Astrocyte of the hippocampus (primary cell): Measurements from ENCODE around the gene ADCY6.
"Not testable (repeated sequence)": the region's sequence is repeated elsewhere in the genome, so short reads cannot be mapped to it uniquely, and the experiment has no call there.

ENCODE experiments used
- DNase-seq: peaks from one replicate; pipeline ENCODE4 v3.0.0; 2011; ENCODE audit warnings: low read depth, low spot score

Gene ADCY6

GRCh38 chr12:48750769-48751356, 38.0 kb downstream of the ADCY6 start:
- DNase-seq, result no peak

GRCh38 chr12:48750215-48750614, 38.7 kb downstream of the ADCY6 start:
- no peak for DNase-seq

- peak; percentile 15 for DNase-seq
Observed at GRCh38 chr12:48744251-48745008, 44.5 kb downstream of the ADCY6 start.

- no peak for DNase-seq
Observed at GRCh38 chr12:48739618-48740269, 49.1 kb downstream of the ADCY6 start.

GRCh38 chr12:48736456-48736855, 52.4 kb downstream of the ADCY6 start:
- DNase-seq, result no peak

GRCh38 chr12:48728807-48729206, 60.1 kb downstream of the ADCY6 start:
- DNase-seq, result no peak

- not testable (repeated sequence) for DNase-seq
Observed at GRCh38 chr12:48720737-48721136, 68.2 kb downstream of the ADCY6 start.

GRCh38 chr12:48720171-48720570, 68.7 kb downstream of the ADCY6 start:
- DNase-seq, result not testable (repeated sequence)

- DNase-seq, result not testable (repeated sequence)
Observed at GRCh38 chr12:48719002-48719401, 69.9 kb downstream of the ADCY6 start.

GRCh38 chr12:48717252-48717695, 71.6 kb downstream of the ADCY6 start:
- peak; percentile 14 for DNase-seq

- DNase-seq, result peak; percentile 100
Observed at GRCh38 chr12:48716493-48717251, 72.2 kb downstream of the ADCY6 start, which contains the start of gene CCNT1. CCNT1 (minus strand) TSS chr12:48716707; CDS start chr12:48716675, 32 bp downstream.
